ENCODE results near the gene CDH4.

Gene CDH4

GRCh38 chr20:61685462-61685861 lies 433.4 kb downstream of the CDH4 start:
- no peak for TF ChIP-seq CTCF (IDR thresholded peaks at IDR 0.05; ENCODE audit: low read length, missing control alignments)
- DNase-seq (ENCODE audit: low read depth), result no peak
- H3K4me3 ChIP-seq (replicated peaks; ENCODE audit: low read depth, low read length), result no peak overlapping the region

- DNase-seq (ENCODE audit: low read depth), result no peak
- TF ChIP-seq CTCF (IDR thresholded peaks at IDR 0.05; ENCODE audit: low read length, missing control alignments), result no peak
- H3K4me3 ChIP-seq (replicated peaks; ENCODE audit: low read depth, low read length), result no peak overlapping the region
Measured at GRCh38 chr20:61686051-61686936, 434.2 kb downstream of the CDH4 start.

GRCh38 chr20:61688411-61688810 lies 436.4 kb downstream of the CDH4 start:
- TF ChIP-seq CTCF (IDR thresholded peaks at IDR 0.05; ENCODE audit: low read length, missing control alignments), result no peak
- H3K4me3 ChIP-seq (replicated peaks; ENCODE audit: low read depth, low read length), result no peak overlapping the region
- DNase-seq (ENCODE audit: low read depth), result no peak

- TF ChIP-seq CTCF (IDR thresholded peaks at IDR 0.05; ENCODE audit: low read length, missing control alignments), result no peak
- DNase-seq (ENCODE audit: low read depth), result no peak
- H3K4me3 ChIP-seq (replicated peaks; ENCODE audit: low read depth, low read length), result no peak overlapping the region
Measured at GRCh38 chr20:61690150-61690549, 438.1 kb downstream of the CDH4 start.

GRCh38 chr20:61690993-61691838 lies 439.2 kb downstream of the CDH4 start:
- no peak overlapping the region for H3K4me3 ChIP-seq (replicated peaks; ENCODE audit: low read depth, low read length)
- no peak for TF ChIP-seq CTCF (IDR thresholded peaks at IDR 0.05; ENCODE audit: low read length, missing control alignments)
- DNase-seq (ENCODE audit: low read depth), result no peak

GRCh38 chr20:61691978-61692377 lies 439.9 kb downstream of the CDH4 start:
- no peak for DNase-seq (ENCODE audit: low read depth)
- no peak overlapping the region for H3K4me3 ChIP-seq (replicated peaks; ENCODE audit: low read depth, low read length)
- no peak for TF ChIP-seq CTCF (IDR thresholded peaks at IDR 0.05; ENCODE audit: low read length, missing control alignments)
